Mesenchymal stem cell (in vitro differentiated cells and primary cell): Measurements from ENCODE around the gene AFAP1.
A peak's percentile ranks its signal among the peaks of the same experiment; 100 is the strongest.

Experiments
- DNase-seq: peaks from one replicate; pipeline ENCODE4 v3.0.0-alpha.2; 2013
- H2AFZ ChIP-seq: one replicate; pipeline ENCODE4 v1.6.1; 2013; ENCODE audit warnings: low read depth, mild to moderate bottlenecking, control low read depth, inconsistent platforms, low read length, moderate library complexity
- H2AK5ac ChIP-seq: 2 replicates; pipeline ENCODE4 v1.6.1; 2013; ENCODE audit warnings: low read length, moderate library complexity, mild to moderate bottlenecking, inconsistent platforms; ENCODE audit not compliant: severe bottlenecking
- H2BK120ac ChIP-seq: one replicate; pipeline ENCODE4 v1.6.1; 2013; ENCODE audit warnings: low read depth, mild to moderate bottlenecking, inconsistent platforms, low read length, moderate library complexity
- H2BK12ac ChIP-seq, 2 experiments: one replicate each; pipeline ENCODE4 v1.6.1; 2013; ENCODE audit warnings: inconsistent platforms in 2 of 2, low read length in 2 of 2, mild to moderate bottlenecking in 2 of 2, moderate library complexity in 2 of 2, control low read depth in 1 of 2
- H2BK15ac ChIP-seq: one replicate; pipeline ENCODE4 v1.6.1; 2013; ENCODE audit warnings: mild to moderate bottlenecking, low read depth, inconsistent platforms; ENCODE audit not compliant: poor library complexity, severe bottlenecking
- H2BK5ac ChIP-seq: 2 replicates; pipeline ENCODE4 v1.6.1; 2013; ENCODE audit warnings: low read depth, mild to moderate bottlenecking, low read length, control low read depth, inconsistent platforms; ENCODE audit not compliant: poor library complexity, severe bottlenecking
- H3K14ac ChIP-seq, 2 experiments: one replicate each; pipeline ENCODE4 v1.6.1; 2013; ENCODE audit warnings: inconsistent platforms in 2 of 2, low read length in 2 of 2, control low read depth in 1 of 2, mild to moderate bottlenecking in 1 of 2, moderate library complexity in 1 of 2
- H3K18ac ChIP-seq, 2 experiments: one replicate each; pipeline ENCODE4 v1.6.1; 2013; ENCODE audit warnings: inconsistent platforms in 2 of 2, low read length in 2 of 2, control low read depth in 1 of 2, low read depth in 1 of 2, mild to moderate bottlenecking in 1 of 2
- H3K23ac ChIP-seq, 2 experiments: one replicate each; pipeline ENCODE4 v1.6.1; 2013; ENCODE audit warnings: inconsistent platforms in 2 of 2, low read length in 2 of 2, mild to moderate bottlenecking in 2 of 2, moderate library complexity in 2 of 2, control low read depth in 1 of 2
- H3K27ac ChIP-seq: 2 replicates; pipeline ENCODE4 v1.5.1; 2013; ENCODE audit warnings: mild to moderate bottlenecking, moderate library complexity, low read length, control low read depth, inconsistent platforms; ENCODE audit not compliant: poor library complexity, severe bottlenecking
- H3K27me3 ChIP-seq, 2 experiments: 2 replicates each; pipeline versions ENCODE4 v1.6.1 to v1.7.0; 2013; ENCODE audit warnings: low read length in 2 of 2, mild to moderate bottlenecking in 2 of 2, moderate library complexity in 2 of 2, control low read depth in 1 of 2, inconsistent platforms in 1 of 2; ENCODE audit not compliant: control insufficient read depth in 1 of 2, insufficient read depth in 1 of 2
- H3K36me3 ChIP-seq, 2 experiments: 2 replicates each; pipeline versions ENCODE4 v1.6.1 to v1.7.0; 2013; ENCODE audit warnings: low read length in 2 of 2, control low read depth in 1 of 2, inconsistent platforms in 1 of 2, low read depth in 1 of 2, mild to moderate bottlenecking in 1 of 2; ENCODE audit not compliant: insufficient read depth in 2 of 2, control insufficient read depth in 1 of 2
- H3K4ac ChIP-seq, 2 experiments: one replicate each; pipeline ENCODE4 v1.6.1; 2013; ENCODE audit warnings: inconsistent platforms in 2 of 2, low read length in 2 of 2, mild to moderate bottlenecking in 2 of 2, moderate library complexity in 2 of 2, control low read depth in 1 of 2, low read depth in 1 of 2
- H3K4me1 ChIP-seq: 2 replicates; pipeline ENCODE4 v1.6.1; 2013; ENCODE audit warnings: low read depth, low read length, control low read depth; ENCODE audit not compliant: control insufficient read depth, insufficient read depth
- H3K4me2 ChIP-seq: 2 replicates; pipeline ENCODE4 v1.6.1; 2013; ENCODE audit warnings: low read length, mild to moderate bottlenecking, inconsistent platforms; ENCODE audit not compliant: poor library complexity, severe bottlenecking
- H3K4me3 ChIP-seq, 2 experiments: 2 replicates each; pipeline versions ENCODE4 v1.5.1 to v1.7.0; 2013; ENCODE audit warnings: low read length in 2 of 2, mild to moderate bottlenecking in 2 of 2, control low read depth in 1 of 2, low read depth in 1 of 2; ENCODE audit not compliant: insufficient read depth in 1 of 2
- H3K79me1 ChIP-seq: replicated peaks from 2 replicates; pipeline ENCODE4 v1.6.1; 2013; ENCODE audit warnings: mild to moderate bottlenecking, control low read depth, low read length, inconsistent platforms; ENCODE audit not compliant: poor library complexity, severe bottlenecking
- H3K9ac ChIP-seq: 2 replicates; pipeline ENCODE4 v1.7.0; 2013; ENCODE audit warnings: mild to moderate bottlenecking, low read length, moderate library complexity
- H3K9me3 ChIP-seq: 2 replicates; pipeline ENCODE4 v1.7.0; 2013; ENCODE audit warnings: mild to moderate bottlenecking, low read length; ENCODE audit not compliant: control insufficient read depth
- H4K8ac ChIP-seq: one replicate; pipeline ENCODE4 v1.6.1; 2013; ENCODE audit warnings: inconsistent platforms, mild to moderate bottlenecking, low read length, moderate library complexity
- H4K91ac ChIP-seq: one replicate; pipeline ENCODE4 v1.6.1; 2013; ENCODE audit warnings: mild to moderate bottlenecking, low read length, inconsistent platforms
- WGBS: methylation state at CpG from one replicate; pipeline ENCODE4 v1.1.7; 2013; ENCODE audit warnings: mixed read lengths; 5-methylcytosine and 5-hydroxymethylcytosine counted together

AFAP1 gene

DNA sequence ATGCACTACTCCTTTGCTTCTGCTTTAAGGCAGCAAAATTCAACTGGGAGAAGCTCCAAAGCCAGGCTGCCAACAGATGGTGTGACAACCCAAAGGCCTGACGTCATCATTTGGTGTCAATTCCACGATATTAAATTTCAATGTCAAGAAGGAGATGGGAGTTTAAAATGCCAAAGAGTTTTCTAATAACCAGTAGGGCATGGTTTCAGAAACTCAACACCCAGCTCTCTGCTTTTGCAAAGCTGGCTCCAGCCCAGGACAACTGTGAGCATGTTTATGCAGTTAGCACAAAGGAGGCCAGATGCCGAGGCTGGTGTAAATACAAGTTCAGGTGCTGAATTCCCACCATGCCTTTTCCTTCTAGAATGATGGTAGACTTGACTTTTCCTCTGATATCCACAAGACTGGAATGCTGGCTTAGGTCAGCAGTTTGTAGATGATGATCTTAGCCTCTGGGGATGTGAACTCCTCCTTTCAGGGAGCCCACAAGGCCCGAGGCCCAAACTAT, 67.3 kb downstream of the AFAP1 start:
- WGBS, result 81% methylated on average over 3 of the region's 4 CpGs

DNA sequence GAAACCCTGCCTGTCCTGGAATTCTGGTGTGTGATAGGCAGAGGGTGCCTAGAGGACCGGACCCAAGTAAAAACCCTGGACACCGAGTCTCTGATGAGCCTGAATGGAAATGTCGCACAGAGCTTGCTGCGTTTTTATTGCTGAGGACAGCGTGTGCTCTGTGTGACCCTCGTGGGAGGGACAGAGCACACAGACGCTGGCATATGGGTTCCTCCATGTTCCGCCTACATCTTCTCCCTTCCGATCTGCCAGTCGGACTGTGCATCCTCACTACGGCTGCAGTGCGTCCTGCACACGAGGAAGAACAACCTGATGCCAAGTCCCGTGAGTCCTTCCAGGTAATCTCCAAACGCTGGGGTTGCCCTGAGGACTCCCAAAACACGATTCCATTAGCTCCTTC, 68.3 kb downstream of the AFAP1 start:
- no peak overlapping the region for H3K14ac ChIP-seq
- peak overlapping the region; percentile 30 for H2AK5ac ChIP-seq
- H3K9ac ChIP-seq, result peak overlapping the region; percentile 68
- no peak overlapping the region for H2BK120ac ChIP-seq
- H3K79me1 ChIP-seq, result peaks cover 21% of the 10 kb centered on the region
- no peak overlapping the region for H3K18ac ChIP-seq
- H3K23ac ChIP-seq, result peak overlapping the region in 1 of 2 experiments; percentile 9
- H4K8ac ChIP-seq, result no peak overlapping the region
- no peak overlapping the region for H4K91ac ChIP-seq
- H3K27me3 ChIP-seq, result no peaks in the 10 kb centered on the region
- H3K4me3 ChIP-seq, result peak overlapping the region in 1 of 2 experiments; percentile 73
- H3K27ac ChIP-seq, result no peak overlapping the region
- no peak overlapping the region for H2AFZ ChIP-seq
- H3K9me3 ChIP-seq, result no peaks in the 10 kb centered on the region
- H3K4me1 ChIP-seq, result peaks cover 18% of the 10 kb centered on the region
- DNase-seq, result no peak
- H2BK12ac ChIP-seq, result no peak overlapping the region
- H3K4ac ChIP-seq, result no peak overlapping the region
- H3K36me3 ChIP-seq, result peaks cover 27 to 46% of the 10 kb centered on the region in 2 experiments
- WGBS, result 97% methylated on average over 15 of the region's 16 CpGs
- H2BK5ac ChIP-seq, result no peak overlapping the region
- no peak overlapping the region for H2BK15ac ChIP-seq
- no peak overlapping the region for H3K4me2 ChIP-seq

More for the DNA sequence above, 67.3 kb downstream of the AFAP1 start:
- H3K18ac ChIP-seq, result no peak overlapping the region
- no peak overlapping the region for H2BK5ac ChIP-seq
- no peak overlapping the region for H4K91ac ChIP-seq
- H3K4ac ChIP-seq, result no peak overlapping the region
- peaks cover 19 to 38% of the 10 kb centered on the region in 2 experiments for H3K36me3 ChIP-seq
- H3K27ac ChIP-seq, result peak overlapping the region; percentile 66
- peak overlapping the region in 1 of 2 experiments; percentile 73 for H3K4me3 ChIP-seq
- H3K23ac ChIP-seq, result no peak overlapping the region
- no peak overlapping the region for H3K4me2 ChIP-seq
- no peaks in the 10 kb centered on the region for H3K9me3 ChIP-seq
- H4K8ac ChIP-seq, result no peak overlapping the region
- peaks cover 20% of the 10 kb centered on the region for H3K79me1 ChIP-seq
- no peak overlapping the region for H2AK5ac ChIP-seq
- H2AFZ ChIP-seq, result no peak overlapping the region
- no peak overlapping the region for H2BK120ac ChIP-seq
- no peak for DNase-seq
- no peak overlapping the region for H2BK12ac ChIP-seq
- H3K9ac ChIP-seq, result peak overlapping the region; percentile 68
- no peak overlapping the region for H2BK15ac ChIP-seq
- H3K27me3 ChIP-seq, result no peaks in the 10 kb centered on the region
- H3K4me1 ChIP-seq, result peaks cover 18% of the 10 kb centered on the region
- H3K14ac ChIP-seq, result no peak overlapping the region

DNA sequence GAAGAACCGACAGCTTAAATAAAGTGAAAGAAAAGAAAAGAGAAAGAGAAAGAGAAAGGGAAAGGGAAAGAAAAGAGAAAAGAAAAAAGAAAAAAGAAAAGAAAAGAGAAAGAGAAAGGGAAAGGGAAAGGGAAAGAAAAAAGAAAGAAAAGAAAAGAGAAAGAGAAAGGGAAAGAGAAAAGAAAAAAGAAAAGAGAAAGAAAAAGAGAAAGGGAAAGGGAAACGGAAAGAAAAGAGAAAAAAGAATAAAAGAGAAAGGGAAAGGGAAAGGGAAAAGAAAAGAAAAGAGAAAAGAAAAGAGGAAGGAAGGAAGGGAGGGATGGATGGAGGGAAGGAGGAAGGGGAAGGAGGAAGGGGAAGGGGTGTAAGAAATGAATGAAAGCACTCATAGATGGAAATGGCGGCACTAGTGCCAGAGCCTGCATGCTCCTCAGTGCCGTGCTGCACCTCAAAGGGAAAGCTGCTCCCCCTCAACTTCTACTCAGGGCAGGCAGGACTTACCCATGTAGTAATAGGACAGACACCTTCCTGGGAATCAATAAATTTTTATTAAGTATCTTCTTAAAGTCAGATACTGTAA, 70.7 kb downstream of the AFAP1 start:
- no peak overlapping the region for H2BK120ac ChIP-seq
- no peak overlapping the region for H3K18ac ChIP-seq
- H3K4me3 ChIP-seq, result no peak overlapping the region
- no peak overlapping the region for H2AFZ ChIP-seq
- H3K79me1 ChIP-seq, result peaks cover 26% of the 10 kb centered on the region
- peaks cover 36 to 57% of the 10 kb centered on the region in 2 experiments for H3K36me3 ChIP-seq
- peaks cover 17% of the 10 kb centered on the region for H3K4me1 ChIP-seq
- H3K23ac ChIP-seq, result no peak overlapping the region
- no peaks in the 10 kb centered on the region for H3K9me3 ChIP-seq
- no peak overlapping the region for H3K14ac ChIP-seq
- H3K27ac ChIP-seq, result no peak overlapping the region
- H3K9ac ChIP-seq, result no peak overlapping the region
- no peak overlapping the region for H2BK5ac ChIP-seq
- 94% methylated on average over 4 of the region's 4 CpGs for WGBS
- H2BK12ac ChIP-seq, result no peak overlapping the region
- H3K4me2 ChIP-seq, result no peak overlapping the region
- no peak overlapping the region for H2BK15ac ChIP-seq
- no peak overlapping the region for H4K8ac ChIP-seq
- no peak for DNase-seq
- H3K27me3 ChIP-seq, result no peaks in the 10 kb centered on the region
- no peak overlapping the region for H3K4ac ChIP-seq
- no peak overlapping the region for H2AK5ac ChIP-seq
- H4K91ac ChIP-seq, result no peak overlapping the region

DNA sequence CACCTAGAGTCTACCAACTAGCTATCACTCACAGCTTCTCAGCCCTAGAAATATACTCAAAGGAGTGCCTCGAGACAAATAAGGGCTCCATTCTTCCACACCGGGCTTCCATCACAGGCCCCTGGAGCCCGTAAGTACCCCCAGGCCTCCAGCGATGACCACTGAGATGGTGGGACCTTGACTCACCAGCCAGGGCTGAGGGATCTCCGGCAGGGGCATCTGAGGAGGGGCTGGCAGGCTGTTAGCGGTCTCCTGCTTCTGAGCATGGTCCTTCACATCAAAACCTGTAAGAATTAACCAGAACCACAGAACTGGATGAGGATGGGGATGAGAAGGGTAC, 71.3 kb downstream of the AFAP1 start:
- Histone ChIP-seq H3K9me3 (no peaks in the 10 kb centered on the region), H2BK120ac (no peak overlapping the region), H3K4me3 (no peak overlapping the region), H4K91ac (no peak overlapping the region), H3K79me1 (peaks cover 27% of the 10 kb centered on the region), H3K27me3 (no peaks in the 10 kb centered on the region), H3K23ac (no peak overlapping the region), H2AFZ (no peak overlapping the region), H3K14ac (no peak overlapping the region), H2BK15ac (no peak overlapping the region), H2BK5ac (peak overlapping the region; percentile 74), H3K4me2 (no peak overlapping the region), H3K27ac (no peak overlapping the region), H4K8ac (no peak overlapping the region), H3K36me3 (peaks cover 36 to 57% of the 10 kb centered on the region in 2 experiments), H3K9ac (peak overlapping the region; percentile 4), H3K4me1 (peaks cover 17% of the 10 kb centered on the region), H3K18ac (peak overlapping the region in 1 of 2 experiments; percentile 29), H2BK12ac (no peak overlapping the region), H3K4ac (no peak overlapping the region), H2AK5ac (peak overlapping the region; percentile 6)
- no peak for DNase-seq
- WGBS, result over 99% methylated on average over 5 of the region's 6 CpGs
